Endothelial cell (in vitro differentiated cells): ENCODE data around the gene GGTA1. TPM values are rescaled to one million over a fixed set of nuclear protein-coding genes. Genes with fewer than 3 reads are reported as not detected.

Source experiments
- DNase-seq: peaks from one replicate; pipeline ENCODE4 v3.0.0; 2021; ENCODE audit warnings: low spot score
- H3K27ac Mint-ChIP-seq: one replicate; pipeline ENCODE4 v1.8.0; 2021; ENCODE audit warnings: mixed read lengths, inconsistent platforms; ENCODE audit not compliant: unreplicated experiment
- H3K27me3 Mint-ChIP-seq: one replicate; pipeline ENCODE4 v1.8.0; 2021; ENCODE audit warnings: mild to moderate bottlenecking, moderate library complexity, mixed read lengths, inconsistent platforms; ENCODE audit not compliant: unreplicated experiment
- H3K36me3 Mint-ChIP-seq: one replicate; pipeline ENCODE4 v1.8.0; 2021; ENCODE audit warnings: mild to moderate bottlenecking, low read depth, mixed read lengths, inconsistent platforms; ENCODE audit not compliant: unreplicated experiment
- H3K4me1 Mint-ChIP-seq: one replicate; pipeline ENCODE4 v1.8.0; 2021; ENCODE audit warnings: mild to moderate bottlenecking, mixed read lengths, inconsistent platforms; ENCODE audit not compliant: unreplicated experiment
- H3K4me3 Mint-ChIP-seq: one replicate; pipeline ENCODE4 v1.8.0; 2021; ENCODE audit warnings: mild to moderate bottlenecking, mixed read lengths, inconsistent platforms; ENCODE audit not compliant: unreplicated experiment
- H3K9me3 Mint-ChIP-seq: one replicate; pipeline ENCODE4 v1.8.0; 2021; ENCODE audit warnings: mixed read lengths, inconsistent platforms; ENCODE audit not compliant: unreplicated experiment
- CTCF ChIP-seq: fragments of 200-600 bp; sonication (generic); IDR thresholded peaks from one replicate; pipeline ENCODE4 v1.5.0; 2021; ENCODE audit warnings: antibody characterized with exemption; ENCODE audit not compliant: unreplicated experiment
- total RNA-seq: library from RNA; stranded (reverse); fragmentation: NEBNext Ultra II Directional; extraction: Animal tissue kit (Norgen Biotek cat#: 25700); gene quantifications from one replicate; pipeline ENCODE4 v1.2.1, GENCODE V29; 2021; ENCODE audit not compliant: unreplicated experiment

GGTA1 gene
- total RNA-seq, 1 donor from 2014 or later = 19.7 TPM

- TF ChIP-seq CTCF = no peak
- no peaks in the 10 kb centered on the region for H3K36me3 Mint-ChIP-seq
- H3K4me3 Mint-ChIP-seq = no peak overlapping the region
- DNase-seq = no peak
- no peaks in the 10 kb centered on the region for H3K4me1 Mint-ChIP-seq
- H3K9me3 Mint-ChIP-seq = no peaks in the 10 kb centered on the region
- H3K27ac Mint-ChIP-seq = no peak overlapping the region
- H3K27me3 Mint-ChIP-seq = peaks cover 1% of the 10 kb centered on the region
Observed at GRCh38 chr9:121434969-121435368, 64.7 kb downstream of the GGTA1 start.

GRCh38 chr9:121427899-121428298, 71.7 kb downstream of the GGTA1 start:
- no peak overlapping the region for H3K27ac Mint-ChIP-seq
- no peak for TF ChIP-seq CTCF
- no peaks in the 10 kb centered on the region for H3K36me3 Mint-ChIP-seq
- H3K4me1 Mint-ChIP-seq = peaks cover 3% of the 10 kb centered on the region
- no peak for DNase-seq
- no peak overlapping the region for H3K4me3 Mint-ChIP-seq
- no peaks in the 10 kb centered on the region for H3K9me3 Mint-ChIP-seq
- no peaks in the 10 kb centered on the region for H3K27me3 Mint-ChIP-seq

- no peaks in the 10 kb centered on the region for H3K9me3 Mint-ChIP-seq
- no peak for TF ChIP-seq CTCF
- no peak overlapping the region for H3K27ac Mint-ChIP-seq
- H3K27me3 Mint-ChIP-seq = no peaks in the 10 kb centered on the region
- no peaks in the 10 kb centered on the region for H3K36me3 Mint-ChIP-seq
- no peak overlapping the region for H3K4me3 Mint-ChIP-seq
- DNase-seq = no peak
- peaks cover 3% of the 10 kb centered on the region for H3K4me1 Mint-ChIP-seq
Observed at GRCh38 chr9:121424024-121424432, 75.6 kb downstream of the GGTA1 start.

- TF ChIP-seq CTCF = no peak
- H3K27me3 Mint-ChIP-seq = no peaks in the 10 kb centered on the region
- no peak for DNase-seq
- H3K9me3 Mint-ChIP-seq = no peaks in the 10 kb centered on the region
- no peaks in the 10 kb centered on the region for H3K4me1 Mint-ChIP-seq
- no peak overlapping the region for H3K4me3 Mint-ChIP-seq
- H3K27ac Mint-ChIP-seq = no peak overlapping the region
- no peaks in the 10 kb centered on the region for H3K36me3 Mint-ChIP-seq
Observed at GRCh38 chr9:121411993-121412392, 87.7 kb downstream of the GGTA1 start.

- H3K36me3 Mint-ChIP-seq = no peaks in the 10 kb centered on the region
- H3K4me3 Mint-ChIP-seq = no peak overlapping the region
- H3K27me3 Mint-ChIP-seq = no peaks in the 10 kb centered on the region
- no peak overlapping the region for H3K27ac Mint-ChIP-seq
- peaks cover 4% of the 10 kb centered on the region for H3K9me3 Mint-ChIP-seq
- no peak for DNase-seq
- TF ChIP-seq CTCF = no peak
- H3K4me1 Mint-ChIP-seq = no peaks in the 10 kb centered on the region
Observed at GRCh38 chr9:121405899-121406298, 93.7 kb downstream of the GGTA1 start.

Other genes starting within 250 kb of the GGTA1 start
- gene GSN, start 231.7 kb downstream of the GGTA1 start, total RNA-seq = 205 TPM
- gene STOM, start 129.6 kb downstream of the GGTA1 start, total RNA-seq = 16.1 TPM
- gene DAB2IP, start 151.8 kb upstream of the GGTA1 start, total RNA-seq = 104 TPM